Uterus (tissue), 2 donors: Measurements from ENCODE around the gene KDM6A.

Experiments
- CTCF ChIP-seq, 4 experiments: fragments of 200-600 bp in 2 of 4; fragments of 450-650 bp in 2 of 4; sonication (generic) in 2 of 4; IDR thresholded peaks; one replicate each; pipeline ENCODE4 v1.5.1; 2016 to 2019; ENCODE audit warnings: antibody characterized with exemption in 4 of 4, mild to moderate bottlenecking in 2 of 4, moderate library complexity in 1 of 4
- POLR2A ChIP-seq, 2 donors: fragments of 450-650 bp; IDR thresholded peaks; one replicate each; pipeline ENCODE4 v1.6.1; 2016; ENCODE audit warnings: antibody characterized with exemption in 2 of 2, mild to moderate bottlenecking in 1 of 2, moderate library complexity in 1 of 2

GRCh38 chrX:44974451-44974850 lies 101.5 kb downstream of the KDM6A start:
- TF ChIP-seq POLR2A (IDR thresholded peaks at IDR 0.05) (no peak), CTCF (IDR thresholded peaks at IDR 0.05) (no peak)
